ENCODE results near the gene SCN1A.

Gene SCN1A

DNA sequence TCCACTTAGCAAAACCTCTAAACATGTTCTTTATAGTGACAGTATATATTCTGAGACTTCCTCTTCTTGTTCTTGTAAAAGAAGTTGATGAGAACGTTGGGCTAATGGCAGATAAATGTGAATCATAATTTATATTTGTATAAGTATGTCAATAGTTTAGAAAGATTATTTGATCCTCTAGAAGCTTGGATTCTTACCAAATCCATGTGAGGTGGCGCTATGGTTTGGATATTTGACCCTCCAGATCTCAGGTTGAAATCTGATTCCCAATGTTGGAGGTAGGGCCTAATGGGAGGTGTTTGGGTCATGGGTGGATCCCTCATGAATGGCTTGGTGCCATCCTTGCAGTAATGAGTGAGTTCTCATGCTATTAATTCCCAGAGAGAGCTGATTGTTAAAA lies 29.8 kb upstream of the SCN1A start:
- Histone ChIP-seq H3K4me1 (ENCODE audit: insufficient read depth, low read length, poor library complexity, severe bottlenecking) (no peaks in the 10 kb centered on the region), H3K9me2 (replicated peaks; ENCODE audit: low read depth, low read length) (no peaks in the 10 kb centered on the region), H3K79me2 (ENCODE audit: insufficient read depth, low read length) (no peaks in the 10 kb centered on the region), H2AFZ (ENCODE audit: low read length) (no peak overlapping the region), H3K9ac (ENCODE audit: low read depth, low read length, poor library complexity, severe bottlenecking) (no peak overlapping the region), H3F3A (ENCODE audit: low read depth) (no peaks in the 10 kb centered on the region), H3K36me3 (ENCODE audit: insufficient read depth, low read length) (no peaks in the 10 kb centered on the region), H3K4me3 (ENCODE audit: low read length, poor library complexity, severe bottlenecking) (no peak overlapping the region), H3K27me3 (ENCODE audit: insufficient read depth, low read length, poor library complexity, severe bottlenecking) (no peaks in the 10 kb centered on the region), H4K20me1 (ENCODE audit: insufficient read depth, low read length, poor library complexity, severe bottlenecking) (no peaks in the 10 kb centered on the region), H3K4me2 (ENCODE audit: low read depth, low read length, poor library complexity, severe bottlenecking) (no peak overlapping the region), H3K9me3 (ENCODE audit: insufficient read depth, low read depth, low read length) (no peaks in the 10 kb centered on the region)
- TF ChIP-seq CTCF (conservative IDR thresholded peaks at IDR 0.05; ENCODE audit: low read length) (no peak), EZH2phosphoT487 (IDR thresholded peaks at IDR 0.05; ENCODE audit: borderline replicate concordance) (no peak)

DNA sequence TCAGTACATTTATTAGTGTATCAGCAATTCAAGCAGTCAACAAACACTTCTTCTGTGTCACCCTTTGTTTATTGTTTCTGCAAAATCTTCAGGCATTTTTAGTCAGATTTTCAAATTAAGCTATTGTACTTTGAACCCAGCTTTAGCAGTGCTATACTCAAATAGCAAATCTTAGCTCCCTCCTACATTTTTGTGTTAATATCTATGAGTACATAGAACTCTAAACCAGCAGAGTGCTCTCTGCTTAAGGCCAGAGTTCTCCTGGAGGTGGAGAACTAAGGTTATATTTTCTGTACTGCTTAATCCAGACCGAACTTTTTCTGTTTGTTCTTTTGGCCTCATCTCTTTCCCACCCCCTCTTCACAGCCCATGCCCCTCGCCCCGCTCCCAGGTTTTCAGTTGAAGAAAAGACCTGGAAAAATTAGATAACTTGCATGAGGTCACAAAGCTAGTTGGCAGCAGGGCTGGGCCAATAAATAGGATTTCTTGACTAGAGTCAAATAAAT lies 29.2 kb upstream of the SCN1A start:
- H3K79me2 ChIP-seq (ENCODE audit: insufficient read depth, low read length): no peaks in the 10 kb centered on the region
- H2AFZ ChIP-seq (ENCODE audit: low read length): no peak overlapping the region
- H3K9me2 ChIP-seq (replicated peaks; ENCODE audit: low read depth, low read length): no peaks in the 10 kb centered on the region
- H3K27me3 ChIP-seq (ENCODE audit: insufficient read depth, low read length, poor library complexity, severe bottlenecking): no peaks in the 10 kb centered on the region
- H3K4me2 ChIP-seq (ENCODE audit: low read depth, low read length, poor library complexity, severe bottlenecking): no peak overlapping the region
- H3K4me3 ChIP-seq (ENCODE audit: low read length, poor library complexity, severe bottlenecking): no peak overlapping the region
- no peak for TF ChIP-seq EZH2phosphoT487 (IDR thresholded peaks at IDR 0.05; ENCODE audit: borderline replicate concordance)
- no peak for TF ChIP-seq CTCF (conservative IDR thresholded peaks at IDR 0.05; ENCODE audit: low read length)
- no peaks in the 10 kb centered on the region for H3K9me3 ChIP-seq (ENCODE audit: insufficient read depth, low read depth, low read length)
- no peaks in the 10 kb centered on the region for H3F3A ChIP-seq (ENCODE audit: low read depth)
- no peaks in the 10 kb centered on the region for H3K36me3 ChIP-seq (ENCODE audit: insufficient read depth, low read length)
- no peaks in the 10 kb centered on the region for H4K20me1 ChIP-seq (ENCODE audit: insufficient read depth, low read length, poor library complexity, severe bottlenecking)
- H3K9ac ChIP-seq (ENCODE audit: low read depth, low read length, poor library complexity, severe bottlenecking): no peak overlapping the region
- H3K4me1 ChIP-seq (ENCODE audit: insufficient read depth, low read length, poor library complexity, severe bottlenecking): no peaks in the 10 kb centered on the region

DNA sequence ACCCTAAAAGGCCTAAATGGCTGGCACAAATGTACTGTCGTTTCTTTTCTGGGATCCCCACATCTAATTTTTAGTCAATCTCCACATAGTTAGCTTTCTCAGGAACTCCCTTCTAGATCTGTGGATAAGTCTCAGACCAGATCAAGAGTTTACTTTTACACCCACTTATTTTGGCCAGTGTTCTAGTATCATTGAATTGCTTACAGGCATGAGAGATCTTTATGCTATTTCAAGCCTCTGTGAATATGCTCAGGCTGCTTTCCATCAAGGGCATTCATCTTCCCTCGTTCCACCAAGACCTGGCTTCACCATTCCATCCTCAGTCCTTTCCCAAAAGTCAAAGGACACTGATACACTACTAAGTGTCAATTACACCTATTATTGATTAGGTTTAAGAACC lies 27.8 kb upstream of the SCN1A start:
- Histone ChIP-seq H2AFZ (ENCODE audit: low read length) (no peak overlapping the region), H3K79me2 (ENCODE audit: insufficient read depth, low read length) (no peaks in the 10 kb centered on the region), H3K9ac (ENCODE audit: low read depth, low read length, poor library complexity, severe bottlenecking) (no peak overlapping the region), H3K9me2 (replicated peaks; ENCODE audit: low read depth, low read length) (no peaks in the 10 kb centered on the region), H3K36me3 (ENCODE audit: insufficient read depth, low read length) (no peaks in the 10 kb centered on the region), H3K4me3 (ENCODE audit: low read length, poor library complexity, severe bottlenecking) (no peak overlapping the region), H3K9me3 (ENCODE audit: insufficient read depth, low read depth, low read length) (no peaks in the 10 kb centered on the region), H3K4me2 (ENCODE audit: low read depth, low read length, poor library complexity, severe bottlenecking) (no peak overlapping the region), H3K4me1 (ENCODE audit: insufficient read depth, low read length, poor library complexity, severe bottlenecking) (no peaks in the 10 kb centered on the region), H3F3A (ENCODE audit: low read depth) (no peaks in the 10 kb centered on the region), H3K27me3 (ENCODE audit: insufficient read depth, low read length, poor library complexity, severe bottlenecking) (no peaks in the 10 kb centered on the region), H4K20me1 (ENCODE audit: insufficient read depth, low read length, poor library complexity, severe bottlenecking) (no peaks in the 10 kb centered on the region)
- TF ChIP-seq EZH2phosphoT487 (IDR thresholded peaks at IDR 0.05; ENCODE audit: borderline replicate concordance): no peak
- TF ChIP-seq CTCF (conservative IDR thresholded peaks at IDR 0.05; ENCODE audit: low read length): no peak

All from Loucy (cell line).